H7 (cell line): ENCODE measurements around the gene ZBED2. TPM values are rescaled to one million over a fixed set of nuclear protein-coding genes. Genes with fewer than 3 reads are reported as not detected.

Experiments used
- DNase-seq: peaks from one replicate; pipeline ENCODE4 v3.0.0; 2012
- H3K27me3 ChIP-seq: 2 replicates; pipeline ENCODE4 v1.6.0; 2011; ENCODE audit warnings: mild to moderate bottlenecking, low read length; ENCODE audit not compliant: control insufficient read depth, insufficient read depth
- H3K36me3 ChIP-seq: replicated peaks from 2 replicates; pipeline ENCODE4 v1.5.1; 2011; ENCODE audit warnings: low read length; ENCODE audit not compliant: control insufficient read depth, insufficient read depth
- H3K4me3 ChIP-seq: 2 replicates; pipeline ENCODE4 v1.5.1; 2011; ENCODE audit warnings: low read depth, mild to moderate bottlenecking, control low read depth, low read length, moderate library complexity; ENCODE audit not compliant: insufficient read depth
- total RNA-seq: library from RNA; depleted of rRNA; stranded (reverse); fragments of >200 nt; shearing (Covaris generic); gene quantifications from 2 replicates; pipeline ENCODE4 v1.2.3, GENCODE V29; 2014

The ZBED2 gene
- total RNA-seq, 1 experiment from 2014 or later: not detected

GRCh38 chr3:111610612-111611054 lies 15.5 kb upstream of the ZBED2 start:
- Histone ChIP-seq H3K4me3 (no peak overlapping the region), H3K27me3 (no peaks in the 10 kb centered on the region), H3K36me3 (no peaks in the 10 kb centered on the region)
- no peak for DNase-seq

- H3K27me3 ChIP-seq: no peaks in the 10 kb centered on the region
- no peak overlapping the region for H3K4me3 ChIP-seq
- no peak for DNase-seq
- no peaks in the 10 kb centered on the region for H3K36me3 ChIP-seq
Observed at GRCh38 chr3:111610189-111610588, 15.0 kb upstream of the ZBED2 start.

GRCh38 chr3:111609700-111610099 lies 14.6 kb upstream of the ZBED2 start:
- no peak overlapping the region for H3K4me3 ChIP-seq
- no peaks in the 10 kb centered on the region for H3K36me3 ChIP-seq
- DNase-seq: no peak
- no peaks in the 10 kb centered on the region for H3K27me3 ChIP-seq

GRCh38 chr3:111608383-111608782 lies 13.2 kb upstream of the ZBED2 start:
- Histone ChIP-seq H3K27me3 (no peaks in the 10 kb centered on the region), H3K36me3 (no peaks in the 10 kb centered on the region), H3K4me3 (no peak overlapping the region)
- no peak for DNase-seq

- H3K4me3 ChIP-seq: no peak overlapping the region
Observed at GRCh38 chr3:111607240-111607920, 12.2 kb upstream of the ZBED2 start.

GRCh38 chr3:111605493-111605892 lies 10.3 kb upstream of the ZBED2 start:
- Histone ChIP-seq H3K27me3 (no peaks in the 10 kb centered on the region), H3K4me3 (no peak overlapping the region)

More at GRCh38 chr3:111607240-111607920, 12.2 kb upstream of the ZBED2 start:
- no peak for DNase-seq
- H3K27me3 ChIP-seq: no peaks in the 10 kb centered on the region
- no peaks in the 10 kb centered on the region for H3K36me3 ChIP-seq

GRCh38 chr3:111605018-111605417 lies 9.9 kb upstream of the ZBED2 start:
- DNase-seq: no peak
- H3K36me3 ChIP-seq: no peaks in the 10 kb centered on the region
- H3K27me3 ChIP-seq: no peaks in the 10 kb centered on the region
- no peak overlapping the region for H3K4me3 ChIP-seq

More at GRCh38 chr3:111605493-111605892, 10.3 kb upstream of the ZBED2 start:
- DNase-seq: no peak
- H3K36me3 ChIP-seq: no peaks in the 10 kb centered on the region

GRCh38 chr3:111604119-111604518 lies 9.0 kb upstream of the ZBED2 start:
- DNase-seq: no peak
- Histone ChIP-seq H3K27me3 (no peaks in the 10 kb centered on the region), H3K4me3 (no peak overlapping the region), H3K36me3 (no peaks in the 10 kb centered on the region)

- no peaks in the 10 kb centered on the region for H3K36me3 ChIP-seq
- H3K4me3 ChIP-seq: no peak overlapping the region
- no peak for DNase-seq
- no peaks in the 10 kb centered on the region for H3K27me3 ChIP-seq
Observed at GRCh38 chr3:111603679-111604078, 8.5 kb upstream of the ZBED2 start.

GRCh38 chr3:111601810-111602209 lies 6.7 kb upstream of the ZBED2 start:
- DNase-seq: no peak
- H3K27me3 ChIP-seq: no peaks in the 10 kb centered on the region
- H3K4me3 ChIP-seq: no peak overlapping the region
- no peaks in the 10 kb centered on the region for H3K36me3 ChIP-seq

GRCh38 chr3:111598552-111598951 lies 3.4 kb upstream of the ZBED2 start:
- no peak for DNase-seq
- Histone ChIP-seq H3K27me3 (no peaks in the 10 kb centered on the region), H3K4me3 (no peak overlapping the region), H3K36me3 (no peaks in the 10 kb centered on the region)

- Histone ChIP-seq H3K27me3 (no peaks in the 10 kb centered on the region), H3K36me3 (no peaks in the 10 kb centered on the region), H3K4me3 (no peak overlapping the region)
- no peak for DNase-seq
Observed at GRCh38 chr3:111598139-111598538, 3.0 kb upstream of the ZBED2 start.

- no peak for DNase-seq
- Histone ChIP-seq H3K4me3 (no peak overlapping the region), H3K27me3 (no peaks in the 10 kb centered on the region), H3K36me3 (no peaks in the 10 kb centered on the region)
Observed at GRCh38 chr3:111596328-111596727, 1.2 kb upstream of the ZBED2 start.

- no peak for DNase-seq
- H3K36me3 ChIP-seq: no peaks in the 10 kb centered on the region
- no peak overlapping the region for H3K4me3 ChIP-seq
- H3K27me3 ChIP-seq: no peaks in the 10 kb centered on the region
Observed at GRCh38 chr3:111594781-111595180, 365 bp downstream of the ZBED2 start.

GRCh38 chr3:111594205-111594604 lies 941 bp downstream of the ZBED2 start:
- no peak overlapping the region for H3K4me3 ChIP-seq
- no peak for DNase-seq
- H3K27me3 ChIP-seq: no peaks in the 10 kb centered on the region
- H3K36me3 ChIP-seq: no peaks in the 10 kb centered on the region

GRCh38 chr3:111593666-111594065 lies 1.5 kb downstream of the ZBED2 start:
- no peaks in the 10 kb centered on the region for H3K27me3 ChIP-seq
- H3K4me3 ChIP-seq: no peak overlapping the region
- DNase-seq: no peak
- H3K36me3 ChIP-seq: no peaks in the 10 kb centered on the region
